K562 (cell line): ENCODE measurements around the gene GMPR. TPM values are rescaled to one million over a fixed set of nuclear protein-coding genes. Genes with fewer than 3 reads are reported as not detected.
A peak's percentile ranks its signal among the peaks of the same experiment; 100 is the strongest.

ENCODE experiments used
- ATAC-seq: fragments of 200-7000 bp; cut with Tn5 transposase; 3 replicates; pipeline ENCODE4 v1.9.1; 2020; ENCODE audit warnings: moderate library complexity
- BruUV-seq: library from RNA; stranded (reverse); fragments of 400-500 nt; replicated peaks from 2 replicates; lab custom pipeline; 2021; lab: Mats Ljungman, UMichigan
- CTCF ChIA-PET: fragments of 300-600 bp; formaldehyde crosslinking; extraction: SDS; loops from one replicate; lab custom pipeline; 2021; ENCODE audit warnings: low intra/inter-chr PET ratio; lab: Yijun Ruan, JAX
- POLR2A ChIA-PET: fragments of 300-600, 350-650 bp; sonication (Branson Sonifier 250); formaldehyde crosslinking; extraction: SDS; loops from one replicate; lab custom pipeline; 2021; ENCODE audit warnings: antibody characterized with exemption, inconsistent platforms; lab: Yijun Ruan, JAX
- DNase-seq, 4 experiments: peaks; one replicate each; pipeline versions ENCODE4 v3.0.0 to v3.0.0-alpha.2; 2011 to 2018; ENCODE audit warnings: low spot score in 3 of 4, mixed read lengths in 3 of 4; ENCODE audit errors: extremely low read depth in 1 of 4
- FAIRE-seq: peaks from 2 replicates; lab custom pipeline; 2011; peaks lifted over from hg19 to GRCh38; lab: Jason Lieb, UNC
- H2AFZ ChIP-seq: 2 replicates; pipeline ENCODE4 v1.6.0; 2011; ENCODE audit warnings: low read depth, low read length, control low read depth, inconsistent platforms
- H3K27ac ChIP-seq: fragments of 200-600 bp; 3 replicates; pipeline ENCODE4 v1.8.0; 2011; ENCODE audit warnings: low read depth, mild to moderate bottlenecking, control low read depth, inconsistent platforms, low read length, moderate library complexity, mixed read lengths; ENCODE audit errors: extremely low read depth
- H3K27me3 ChIP-seq, 2 experiments: fragments of 300-600 bp in 1 of 2; 2 replicates in 1 of 2; 3 replicates in 1 of 2; pipeline versions ENCODE4 v1.6.0 to v1.8.0; 2011; ENCODE audit warnings: inconsistent platforms in 2 of 2, low read length in 2 of 2, mild to moderate bottlenecking in 1 of 2, mixed read lengths in 1 of 2, moderate library complexity in 1 of 2; ENCODE audit not compliant: control insufficient read depth in 2 of 2, insufficient read depth in 2 of 2
- H3K36me3 ChIP-seq: fragments of 300-600 bp; 3 replicates; pipeline ENCODE4 v1.8.0; 2011; ENCODE audit warnings: mild to moderate bottlenecking, low read length, inconsistent platforms; ENCODE audit not compliant: control insufficient read depth, insufficient read depth
- H3K4me1 ChIP-seq, 2 experiments: fragments of 200-600 bp in 1 of 2; replicated peaks in 1 of 2; 2 replicates in 1 of 2; 3 replicates in 1 of 2; pipeline versions ENCODE4 v1.5.1 to v1.8.0; 2011; ENCODE audit warnings: inconsistent platforms in 2 of 2, low read length in 2 of 2, mild to moderate bottlenecking in 1 of 2, mixed read lengths in 1 of 2, moderate library complexity in 1 of 2; ENCODE audit not compliant: control insufficient read depth in 2 of 2, insufficient read depth in 2 of 2
- H3K4me2 ChIP-seq: 2 replicates; pipeline ENCODE4 v1.6.1; 2011; ENCODE audit warnings: low read length, control low read depth, inconsistent platforms, mixed read lengths; ENCODE audit not compliant: insufficient read depth
- H3K4me3 ChIP-seq: fragments of 200-600 bp; sonication (generic), shearing (Covaris generic); 2 replicates; pipeline ENCODE4 v1.5.1; 2016; ENCODE audit warnings: control low read depth, inconsistent platforms
- H3K79me2 ChIP-seq: fragments of 200-600 bp; 3 replicates; pipeline ENCODE4 v1.8.0; 2011; ENCODE audit warnings: low read length, inconsistent platforms; ENCODE audit not compliant: control insufficient read depth, insufficient read depth
- H3K9ac ChIP-seq, 2 experiments: 2 replicates each; pipeline versions ENCODE4 v1.6.0 to v1.6.1; 2011; ENCODE audit warnings: low read depth in 2 of 2, low read length in 2 of 2, control low read depth in 1 of 2, inconsistent platforms in 1 of 2, mild to moderate bottlenecking in 1 of 2, mixed read lengths in 1 of 2; ENCODE audit not compliant: insufficient read depth in 1 of 2
- H3K9me1 ChIP-seq: one replicate; pipeline ENCODE4 v1.6.0; 2011; ENCODE audit warnings: inconsistent platforms, mild to moderate bottlenecking, low read length, moderate library complexity; ENCODE audit not compliant: control insufficient read depth, insufficient read depth
- H3K9me3 ChIP-seq: replicated peaks from 2 replicates; pipeline ENCODE4 v1.5.1; 2011; ENCODE audit warnings: low read depth, low read length, inconsistent platforms; ENCODE audit not compliant: control insufficient read depth, insufficient read depth
- H4K20me1 ChIP-seq: replicated peaks from 2 replicates; pipeline ENCODE4 v1.6.1; 2011; ENCODE audit warnings: low read length, inconsistent platforms, mixed read lengths; ENCODE audit not compliant: control insufficient read depth, insufficient read depth
- ARID3A ChIP-seq: IDR thresholded peaks from 2 replicates; pipeline ENCODE4 v1.6.1; 2012; ENCODE audit warnings: low read depth, low read length, improper control_type of control experiment, borderline replicate concordance
- CBFB ChIP-seq: sonication (generic); formaldehyde crosslinking; IDR thresholded peaks from 2 replicates; pipeline ENCODE4 v1.4.0; 2020; ENCODE audit warnings: mild to moderate bottlenecking, missing genetic modification reagents
- CEBPG ChIP-seq, 3 experiments: fragments of 200-800 bp in 1 of 3; sonication (Bioruptor generic) in 1 of 3; sonication (generic) in 1 of 3; formaldehyde crosslinking in 1 of 3; IDR thresholded peaks in 2 of 3; conservative IDR thresholded peaks in 1 of 3; 2 replicates each; pipeline versions ENCODE4 v1.6.1 to v1.8.0; 2016 to 2022; ENCODE audit warnings: missing compliant biosample characterization in 2 of 3, missing genetic modification characterization in 2 of 3, mild to moderate bottlenecking in 1 of 3, missing genetic modification reagents in 1 of 3
- CTBP1 ChIP-seq: fragments of 450-650 bp; IDR thresholded peaks from 2 replicates; pipeline ENCODE4 v1.6.1; 2016; ENCODE audit warnings: borderline replicate concordance
- GATAD2B ChIP-seq: fragments of 450-650 bp; IDR thresholded peaks from 2 replicates; pipeline ENCODE4 v1.6.1; 2017; ENCODE audit warnings: mild to moderate bottlenecking, borderline replicate concordance
- JUND ChIP-seq, 2 experiments: IDR thresholded peaks; 2 replicates in 1 of 2; 3 replicates in 1 of 2; pipeline ENCODE4 v1.6.1; 2011; ENCODE audit warnings: borderline replicate concordance in 2 of 2, low read depth in 2 of 2, low read length in 2 of 2, improper control_type of control experiment in 1 of 2, missing biosample characterization in 1 of 2, missing genetic modification characterization in 1 of 2, missing genetic modification reagents in 1 of 2
- SMARCA4 ChIP-seq: fragments of 450-650 bp; IDR thresholded peaks from 2 replicates; pipeline ENCODE4 v1.6.1; 2016
- STAG1 ChIP-seq: sonication (generic); formaldehyde crosslinking; IDR thresholded peaks from 2 replicates; pipeline ENCODE4 v1.5.0; 2020; ENCODE audit warnings: missing genetic modification reagents, borderline replicate concordance
- VEZF1 ChIP-seq: fragments of 200-800 bp; sonication (Bioruptor generic); IDR thresholded peaks from 2 replicates; pipeline ENCODE4 v1.6.1; 2017; ENCODE audit warnings: missing genetic modification characterization, missing compliant biosample characterization
- XRCC4 ChIP-seq: IDR thresholded peaks from one replicate; pipeline ENCODE4 v1.6.1; 2011; ENCODE audit not compliant: insufficient read depth, insufficient read length; ENCODE audit errors: extremely low read depth
- ZEB2 ChIP-seq: fragments of 450-650 bp; IDR thresholded peaks from 2 replicates; pipeline ENCODE4 v1.6.1; 2016
- ZKSCAN3 ChIP-seq: fragments of 250-450 bp; sonication (Bioruptor Pico); IDR thresholded peaks from 2 replicates; pipeline ENCODE4 v1.4.0; 2020
- ZNF274 ChIP-seq: IDR thresholded peaks from 2 replicates; pipeline ENCODE4 v1.6.1; 2011; ENCODE audit warnings: low read depth, mild to moderate bottlenecking, low read length, moderate library complexity, borderline replicate concordance
- ZNF75A ChIP-seq: fragments of 450-650 bp; formaldehyde crosslinking; IDR thresholded peaks from 2 replicates; pipeline ENCODE4 v1.4.0; 2020; ENCODE audit warnings: mild to moderate bottlenecking
- WGBS: fragments of 100-300 bp; shearing (Covaris generic); methylation state at CpG from one replicate; pipeline ENCODE4 v1.1.6; 2016; ENCODE audit warnings: low coverage, mixed read lengths; ENCODE audit not compliant: insufficient coverage; ENCODE audit errors: missing lambda C conversion rate; 5-methylcytosine and 5-hydroxymethylcytosine counted together
- in situ Hi-C: fragments of 300-500 bp; cut with MboI; formaldehyde crosslinking; loops from 4 replicates; pipeline ENCODE4 v1.15.0; 2018; ENCODE audit warnings: inconsistent platforms, mixed read lengths
- intact Hi-C: fragments of 100-400 bp; cut with micrococcal nuclease; formaldehyde crosslinking; loops from 2 replicates; pipeline ENCODE4 v1.14.2; 2022
- polyA plus RNA-seq, 8 experiments: library from polyadenylated mRNA; depleted of rRNA in 4 of 8; stranded (reverse) in 5 of 8; unstranded in 3 of 8; fragments of >200 nt; fragmentation: Nextera tagmentation in 2 of 8; fragmentation: Illumina TruSeq in 1 of 8; extraction: Ambion mirVana in 2 of 8; extraction: Trizol in 1 of 8; gene quantifications; 2 replicates each; pipeline versions ENCODE4 v1.2.1 to v1.2.3, GENCODE V29; 2011 to 2014; ENCODE audit warnings: inconsistent platforms in 1 of 8, missing spikeins in 1 of 8
- total RNA-seq, 7 experiments: library from RNA; depleted of rRNA in 6 of 7; stranded (reverse); fragments of >200 nt in 6 of 7; fragmentation: Illumina TruSeq in 2 of 7; extraction: Trizol in 2 of 7; gene quantifications; 2 replicates each; pipeline versions ENCODE4 v1.2.1 to v1.2.3, GENCODE V29; 2011 to 2021; ENCODE audit warnings: low replicate concordance in 1 of 7

Gene GMPR
- total and polyA plus RNA-seq, 9 of the 15 experiments (the other 6 are each of a cell fraction or from before 2014, with no cell fraction given) = 34.6 to 83.7 (median 49.8) TPM

GRCh38 chr6:16224409-16224808, 14.0 kb upstream of the GMPR start:
- BruUV-seq = no TSS peak
- H3K4me1 ChIP-seq = peaks cover 27 to 48% of the 10 kb centered on the region in 2 experiments
- peak overlapping the region; percentile 15 for H3K4me2 ChIP-seq
- H3K79me2 ChIP-seq = no peaks in the 10 kb centered on the region
- DNase-seq = peak; percentile 74 to 86 (median 77)
- 3% methylated on average over 8 of the region's 8 CpGs for whole genome bisulfite sequencing
- H3K9me1 ChIP-seq = no peaks in the 10 kb centered on the region
- ATAC-seq = peak; percentile 81
- intact Hi-C loops = loop anchor here (1.0 kb wide), 2 partner anchors 8 to 43 kb away; no protein-coding TSS in a partner anchor
- no peaks in the 10 kb centered on the region; the same call in 2 of the 3 replicates for H3K36me3 ChIP-seq
- no peaks in the 10 kb centered on the region for H3K27me3 ChIP-seq
- peak; percentile 83 for FAIRE-seq
- no peaks in the 10 kb centered on the region for H4K20me1 ChIP-seq
- CTCF ChIA-PET = no interaction called here
- peak overlapping the region; percentile 40 for H3K27ac ChIP-seq
- peaks cover 7% of the 10 kb centered on the region for H3K9me3 ChIP-seq
- in situ Hi-C loops = no loop called here
- H2AFZ ChIP-seq = peak overlapping the region; percentile 26
- peak overlapping the region in 1 of 2 experiments; percentile 22; a peak in 1 of 4 replicates for H3K9ac ChIP-seq
- POLR2A ChIA-PET = interaction anchor here (0.9 to 8.2 kb wide), 6 partner anchors 10 to 42 kb away, joined by 3 to 42 read pairs (median 6); partner anchors contain the start of gene GMPR
- no peak overlapping the region for H3K4me3 ChIP-seq
- TF ChIP-seq ZKSCAN3 (peak; percentile 59; the same call in 1 of the 2 replicates), ZEB2 (peak; percentile 74; the same call in 1 of the 2 replicates), XRCC4 (no peak), CEBPG (CRISPR knock-in tag; IDR thresholded peaks at IDR 0.05) (no peak; the same call in 1 of the 2 replicates), CEBPG (tag; conservative IDR thresholded peaks at IDR 0.05 in 1 of 2, IDR thresholded peaks at IDR 0.05 in 1 of 2) (peak in 1 of 2 experiments; percentile 48; a peak in 2 of 4 replicates), SMARCA4 (peak; percentile 94), STAG1 (CRISPR knock-in tag) (no peak), JUND (IDR thresholded peaks at IDR 0.05; ENCODE audit: borderline replicate concordance, low read depth, low read length) (peak; percentile 58; the same call in 1 of the 2 replicates), JUND (tag; IDR thresholded peaks at IDR 0.05; ENCODE audit: borderline replicate concordance, low read depth, low read length) (no peak; the same call in 2 of the 3 replicates), ZNF274 (no peak), ZNF75A (CRISPR knock-in tag) (0 out of 2 replicates have a peak, but pooled peaks have one; percentile 18), CTBP1 (peak; percentile 60), ARID3A (0 out of 2 replicates have a peak, but pooled peaks have one; percentile 40), CBFB (CRISPR knock-in tag) (0 out of 2 replicates have a peak, but pooled peaks have one; percentile 35), GATAD2B (0 out of 2 replicates have a peak, but pooled peaks have one; percentile 36), VEZF1 (CRISPR knock-in tag) (peak; percentile 52; the same call in 1 of the 2 replicates)
